Activated naive CD4-positive, alpha-beta T cell treated with anti-CD3 and anti-CD28 coated beads, Interleukin-2, amount 50 U/mL, for 72 hours (primary cell): Measurements from ENCODE around the gene RTN1. TPM values are rescaled to one million over a fixed set of nuclear protein-coding genes. Genes with fewer than 3 reads are reported as not detected.

Source experiments
- ATAC-seq, 2 donors: fragments of 150-1000 bp; cut with Tn5 transposase; 2 replicates each; pipeline ENCODE4 v1.10.0; 2021; ENCODE audit warnings: mild to moderate bottlenecking in 2 of 2, moderate library complexity in 2 of 2
- DNase-seq, 2 donors: peaks; one replicate each; pipeline ENCODE4 v3.0.0; 2021 to 2022; ENCODE audit warnings: low spot score in 2 of 2
- H3K27ac Mint-ChIP-seq, 2 donors: one replicate each; pipeline ENCODE4 v1.8.0; 2022; ENCODE audit warnings: mild to moderate bottlenecking in 2 of 2, mixed read lengths in 2 of 2
- H3K36me3 Mint-ChIP-seq, 2 donors: one replicate each; pipeline ENCODE4 v1.8.0; 2022; ENCODE audit warnings: mixed read lengths in 2 of 2
- H3K9me3 Mint-ChIP-seq, 2 donors: one replicate each; pipeline ENCODE4 v1.8.0; 2022; ENCODE audit warnings: mixed read lengths in 2 of 2
- total RNA-seq, 2 donors: library from RNA; stranded (reverse); gene quantifications; one replicate each; pipeline ENCODE4 v1.2.3, GENCODE V29; 2022

Gene RTN1
- total RNA-seq, 2 donors from 2014 or later = not detected

GRCh38 chr14:59829469-59830337, 40.9 kb downstream of the RTN1 start:
- H3K27ac Mint-ChIP-seq = no peak overlapping the region
- no peaks in the 10 kb centered on the region for H3K36me3 Mint-ChIP-seq
- H3K9me3 Mint-ChIP-seq = no peaks in the 10 kb centered on the region
- ATAC-seq = no peak
- DNase-seq = no peak

- no peak for DNase-seq
- peak overlapping the region in 1 of 2 donors; percentile 51 for H3K27ac Mint-ChIP-seq
- H3K9me3 Mint-ChIP-seq = no peaks in the 10 kb centered on the region
- no peak for ATAC-seq
- no peaks in the 10 kb centered on the region for H3K36me3 Mint-ChIP-seq
Measured at GRCh38 chr14:59828276-59828675, 42.3 kb downstream of the RTN1 start.

DNA sequence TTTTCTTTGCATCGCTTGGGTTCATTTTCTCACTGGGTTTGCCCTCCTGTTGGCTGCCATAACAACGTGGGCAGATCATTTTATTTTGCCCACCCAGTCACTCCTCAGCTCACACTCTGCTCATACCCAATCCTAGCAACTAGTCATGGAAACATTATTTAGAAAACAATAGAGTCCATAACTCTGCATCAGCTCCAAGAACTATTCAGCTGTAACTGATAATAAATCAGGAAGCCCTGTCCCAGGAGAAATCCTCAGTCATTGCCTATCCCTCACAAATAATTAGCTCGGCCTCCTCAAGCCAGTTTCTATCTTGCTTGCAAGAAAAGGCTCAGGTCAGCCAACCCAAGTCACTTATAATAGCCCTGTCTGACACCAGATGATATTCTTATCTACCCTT, 43.2 kb downstream of the RTN1 start:
- no peak for ATAC-seq
- no peak overlapping the region for H3K27ac Mint-ChIP-seq
- H3K9me3 Mint-ChIP-seq = no peaks in the 10 kb centered on the region
- DNase-seq = no peak
- no peaks in the 10 kb centered on the region for H3K36me3 Mint-ChIP-seq

DNA sequence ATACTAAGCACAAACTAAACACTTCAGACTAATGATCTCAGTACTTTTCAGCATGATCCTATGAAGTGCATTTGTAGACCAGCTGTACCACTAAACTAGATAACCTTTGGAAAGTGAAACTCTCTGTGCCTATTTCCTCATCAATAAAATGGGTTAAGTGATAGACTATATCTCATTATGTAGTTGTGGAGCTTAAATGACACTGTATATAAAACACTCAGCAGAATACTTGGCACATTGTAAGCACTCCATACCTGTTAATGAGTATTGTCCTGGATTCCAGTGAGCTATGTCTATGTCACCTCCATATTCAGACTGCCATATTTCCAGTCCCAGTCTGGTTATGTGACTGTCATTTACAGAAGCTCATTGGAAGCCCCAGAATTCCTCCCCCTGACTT, 44.4 kb downstream of the RTN1 start:
- DNase-seq = no peak
- H3K36me3 Mint-ChIP-seq = no peaks in the 10 kb centered on the region
- no peak overlapping the region for H3K27ac Mint-ChIP-seq
- ATAC-seq = no peak
- no peaks in the 10 kb centered on the region for H3K9me3 Mint-ChIP-seq

- no peak for ATAC-seq
- H3K36me3 Mint-ChIP-seq = no peaks in the 10 kb centered on the region
- no peak for DNase-seq
- no peak overlapping the region for H3K27ac Mint-ChIP-seq
- no peaks in the 10 kb centered on the region for H3K9me3 Mint-ChIP-seq
Measured at GRCh38 chr14:59823179-59823578, 47.4 kb downstream of the RTN1 start.

GRCh38 chr14:59819446-59820088, 51.0 kb downstream of the RTN1 start:
- H3K9me3 Mint-ChIP-seq = no peaks in the 10 kb centered on the region
- no peak overlapping the region for H3K27ac Mint-ChIP-seq
- H3K36me3 Mint-ChIP-seq = no peaks in the 10 kb centered on the region
- no peak for DNase-seq
- no peak for ATAC-seq

- ATAC-seq = no peak
Measured at GRCh38 chr14:59816941-59817340, 53.6 kb downstream of the RTN1 start.

DNA sequence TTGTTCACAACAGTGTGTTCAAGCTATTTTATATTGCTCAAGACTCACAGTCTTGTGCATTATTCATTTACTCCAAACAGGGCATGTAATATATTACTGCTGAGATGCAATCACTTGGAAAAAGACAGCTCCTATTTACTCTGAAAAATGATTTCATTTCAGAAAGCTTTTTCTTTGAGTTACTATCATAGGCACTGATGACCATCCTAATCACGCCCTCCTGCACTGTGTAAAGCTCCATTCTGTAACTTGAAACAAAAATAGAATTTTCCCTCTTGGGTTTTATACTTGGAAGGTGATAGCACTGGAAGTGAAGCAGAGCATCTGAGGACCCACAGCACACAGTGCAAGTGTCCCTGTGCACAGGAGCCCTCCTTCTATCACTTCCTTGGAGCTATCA, 55.6 kb downstream of the RTN1 start:
- no peak for DNase-seq
- no peaks in the 10 kb centered on the region for H3K9me3 Mint-ChIP-seq
- H3K36me3 Mint-ChIP-seq = no peaks in the 10 kb centered on the region
- no peak for ATAC-seq
- no peak overlapping the region for H3K27ac Mint-ChIP-seq

More at GRCh38 chr14:59816941-59817340, 53.6 kb downstream of the RTN1 start:
- DNase-seq = no peak
- Mint-ChIP-seq H3K36me3 (no peaks in the 10 kb centered on the region), H3K9me3 (no peaks in the 10 kb centered on the region), H3K27ac (no peak overlapping the region)

GRCh38 chr14:59811815-59812214, 58.8 kb downstream of the RTN1 start:
- Mint-ChIP-seq H3K27ac (no peak overlapping the region), H3K36me3 (no peaks in the 10 kb centered on the region), H3K9me3 (no peaks in the 10 kb centered on the region)
- DNase-seq = no peak
- ATAC-seq = no peak

- ATAC-seq = no peak
- Mint-ChIP-seq H3K36me3 (no peaks in the 10 kb centered on the region), H3K9me3 (no peaks in the 10 kb centered on the region)
Measured at GRCh38 chr14:59811073-59811472, 59.5 kb downstream of the RTN1 start.

DNA sequence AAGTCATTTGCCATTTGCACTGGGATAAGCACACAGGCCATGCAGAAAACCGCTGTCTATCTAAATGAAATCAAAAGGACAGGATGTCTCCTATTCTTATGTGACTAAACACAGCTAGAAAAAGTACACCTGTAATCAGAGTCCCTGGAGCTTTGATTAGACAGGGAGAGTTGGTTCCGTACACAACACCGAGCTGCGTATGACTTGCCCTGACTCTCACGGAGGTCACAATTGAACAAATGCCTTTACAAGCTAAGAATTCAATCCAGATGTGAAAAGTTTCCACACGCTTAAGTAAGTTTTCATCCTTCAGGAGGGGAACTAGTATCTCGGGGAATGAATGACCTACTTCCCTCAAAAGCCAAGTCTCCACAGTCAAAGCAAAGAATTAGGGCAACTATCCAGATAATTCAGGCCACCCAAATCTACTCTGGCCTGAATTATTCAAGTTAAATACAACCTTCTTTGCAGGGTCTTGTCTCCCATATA, 67.5 kb downstream of the RTN1 start:
- ATAC-seq (no peak), DNase-seq (no peak)
- H3K27ac Mint-ChIP-seq = no peak overlapping the region
- no peaks in the 10 kb centered on the region for H3K36me3 Mint-ChIP-seq
- no peaks in the 10 kb centered on the region for H3K9me3 Mint-ChIP-seq

More at GRCh38 chr14:59811073-59811472, 59.5 kb downstream of the RTN1 start:
- no peak overlapping the region for H3K27ac Mint-ChIP-seq
- DNase-seq = no peak

GRCh38 chr14:59788176-59788575, 82.4 kb downstream of the RTN1 start:
- no peak for ATAC-seq
- Mint-ChIP-seq H3K27ac (no peak overlapping the region), H3K36me3 (no peaks in the 10 kb centered on the region), H3K9me3 (no peaks in the 10 kb centered on the region)
- no peak for DNase-seq

DNA sequence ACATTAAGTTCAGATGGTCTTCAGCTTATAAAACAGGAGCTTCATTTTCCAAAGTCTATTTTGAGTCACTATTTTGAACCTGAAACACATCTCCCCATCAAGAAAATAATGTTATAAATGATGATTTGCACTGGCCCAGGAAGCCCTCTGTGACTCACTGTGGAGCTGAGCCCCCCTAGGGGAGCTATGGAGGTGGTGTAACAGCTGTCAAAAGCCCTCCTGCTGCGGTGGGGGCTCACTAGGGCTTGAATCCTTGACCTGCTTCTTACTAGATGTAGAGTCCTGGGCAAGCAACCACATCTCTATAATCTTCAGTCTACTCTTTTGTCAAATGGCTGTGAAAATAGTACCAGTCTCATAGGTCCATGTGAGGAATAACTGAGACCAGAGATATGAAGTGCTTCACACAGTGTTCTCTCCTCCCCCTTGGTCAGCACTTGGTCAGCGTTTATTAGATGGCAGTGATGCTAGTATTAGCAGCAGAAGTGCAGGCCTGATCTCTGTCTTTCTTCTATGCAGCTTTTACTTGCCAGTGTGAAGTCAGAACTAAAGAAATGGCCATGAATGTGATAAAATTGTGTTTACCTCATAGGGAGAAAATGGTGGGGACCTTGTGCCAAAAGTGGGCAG, 83.4 kb downstream of the RTN1 start:
- Mint-ChIP-seq H3K36me3 (no peaks in the 10 kb centered on the region), H3K9me3 (no peaks in the 10 kb centered on the region), H3K27ac (no peak overlapping the region)
- DNase-seq (no peak), ATAC-seq (no peak)

- Mint-ChIP-seq H3K36me3 (no peaks in the 10 kb centered on the region), H3K9me3 (no peaks in the 10 kb centered on the region), H3K27ac (no peak overlapping the region)
- ATAC-seq = no peak
- DNase-seq = no peak
Measured at GRCh38 chr14:59785629-59786028, 84.9 kb downstream of the RTN1 start.

- no peak overlapping the region for H3K27ac Mint-ChIP-seq
- H3K36me3 Mint-ChIP-seq = no peaks in the 10 kb centered on the region
- H3K9me3 Mint-ChIP-seq = peaks cover 2 to 4% of the 10 kb centered on the region in 2 donors
- ATAC-seq = no peak
- no peak for DNase-seq
Measured at GRCh38 chr14:59782760-59783159, 87.8 kb downstream of the RTN1 start.

GRCh38 chr14:59777006-59777579, 93.5 kb downstream of the RTN1 start:
- Mint-ChIP-seq H3K27ac (no peak overlapping the region), H3K9me3 (peaks cover 2 to 5% of the 10 kb centered on the region in 2 donors), H3K36me3 (no peaks in the 10 kb centered on the region)
- ATAC-seq (no peak), DNase-seq (no peak)

GRCh38 chr14:59776468-59776867, 94.1 kb downstream of the RTN1 start:
- no peak overlapping the region for H3K27ac Mint-ChIP-seq
- no peak for DNase-seq
- no peak for ATAC-seq
- H3K9me3 Mint-ChIP-seq = peaks cover 2 to 5% of the 10 kb centered on the region in 2 donors
- no peaks in the 10 kb centered on the region for H3K36me3 Mint-ChIP-seq
